ENCODE measurements around the gene LYAR.

LYAR gene

GRCh38 chr4:4227510-4228355 lies 62.2 kb downstream of the LYAR start:
- TF ChIP-seq TAF1 (IDR thresholded peaks at IDR 0.05; ENCODE audit: borderline replicate concordance, insufficient read depth, low read length) (no peak), SIN3A (IDR thresholded peaks at IDR 0.05; ENCODE audit: borderline replicate concordance, insufficient read depth, low read length) (no peak), FOXP2 (optimal IDR thresholded peaks at IDR 0.05; ENCODE audit: borderline replicate concordance, extremely low read depth, extremely low read length, insufficient read depth) (no peak), REST (IDR thresholded peaks at IDR 0.05; ENCODE audit: insufficient read depth in 1 of 2, low read depth in 2 of 2, low read length in 2 of 2) (no peak), POLR2AphosphoS5 (IDR thresholded peaks at IDR 0.05; ENCODE audit: low read depth, low read length) (no peak)

GRCh38 chr4:4226606-4227438 lies 63.1 kb downstream of the LYAR start, which contains the start of gene OTOP1:
OTOP1 (minus strand) TSS chr4:4226929; CDS start chr4:4226864, 65 bp downstream.
- TF ChIP-seq SIN3A (IDR thresholded peaks at IDR 0.05; ENCODE audit: borderline replicate concordance, insufficient read depth, low read length) (no peak), POLR2AphosphoS5 (IDR thresholded peaks at IDR 0.05; ENCODE audit: low read depth, low read length) (no peak), TAF1 (IDR thresholded peaks at IDR 0.05; ENCODE audit: borderline replicate concordance, insufficient read depth, low read length) (no peak), FOXP2 (optimal IDR thresholded peaks at IDR 0.05; ENCODE audit: borderline replicate concordance, extremely low read depth, extremely low read length, insufficient read depth) (no peak), REST (IDR thresholded peaks at IDR 0.05; ENCODE audit: insufficient read depth in 1 of 2, low read depth in 2 of 2, low read length in 2 of 2) (no peak)

- TF ChIP-seq TAF1 (IDR thresholded peaks at IDR 0.05; ENCODE audit: borderline replicate concordance, insufficient read depth, low read length) (no peak), POLR2AphosphoS5 (IDR thresholded peaks at IDR 0.05; ENCODE audit: low read depth, low read length) (no peak), SIN3A (IDR thresholded peaks at IDR 0.05; ENCODE audit: borderline replicate concordance, insufficient read depth, low read length) (no peak), REST (IDR thresholded peaks at IDR 0.05; ENCODE audit: insufficient read depth in 1 of 2, low read depth in 2 of 2, low read length in 2 of 2) (no peak), FOXP2 (optimal IDR thresholded peaks at IDR 0.05; ENCODE audit: borderline replicate concordance, extremely low read depth, extremely low read length, insufficient read depth) (no peak)
Observed at GRCh38 chr4:4225915-4226605, 63.9 kb downstream of the LYAR start.
